Uterus (tissue), 4 donors: Measurements from ENCODE around the gene RNF186. TPM values are rescaled to one million over a fixed set of nuclear protein-coding genes. Genes with fewer than 3 reads are reported as not detected.

Experiments used
- DNase-seq, 2 donors: peaks; one replicate each; pipeline ENCODE4 v3.0.0-alpha.2; 2019 to 2020
- H3K27ac ChIP-seq, 2 donors: fragments of 200-600 bp; sonication (generic); 1 replicate in 1 of 2; 2 replicates in 1 of 2; pipeline ENCODE4 v1.5.1; 2016 to 2018
- H3K27me3 ChIP-seq, 2 donors: fragments of 200-600 bp; sonication (generic); one replicate each; pipeline ENCODE4 v1.5.1; 2018 to 2019; ENCODE audit warnings: control low read depth in 1 of 2
- H3K36me3 ChIP-seq, 2 donors: fragments of 200-600 bp; sonication (generic); one replicate each; pipeline ENCODE4 v1.5.1; 2019; ENCODE audit warnings: control low read depth in 1 of 2
- H3K4me1 ChIP-seq, 2 donors: fragments of 200-600 bp; sonication (generic); one replicate each; pipeline ENCODE4 v1.5.1; 2018 to 2019; ENCODE audit warnings: control low read depth in 1 of 2
- H3K4me3 ChIP-seq, 2 donors: fragments of 200-600 bp; sonication (generic); 1 replicate in 1 of 2; 2 replicates in 1 of 2; pipeline ENCODE4 v1.5.1; 2018 to 2019; ENCODE audit warnings: mild to moderate bottlenecking in 1 of 2
- H3K9me3 ChIP-seq, 2 donors: fragments of 200-600 bp; sonication (generic); one replicate each; pipeline ENCODE4 v1.5.1; 2019; ENCODE audit warnings: control low read depth in 1 of 2
- POLR2A ChIP-seq, 2 donors: fragments of 450-650 bp; IDR thresholded peaks; one replicate each; pipeline ENCODE4 v1.6.1; 2016; ENCODE audit warnings: antibody characterized with exemption in 2 of 2, mild to moderate bottlenecking in 1 of 2, moderate library complexity in 1 of 2
- intact Hi-C: fragments of 100-400 bp; cut with DNase I; formaldehyde crosslinking; loops from one replicate; pipeline ENCODE4 v1.15.1; 2023; ENCODE audit warnings: low total_unique reads
- total RNA-seq, 4 donors: library from RNA; depleted of rRNA in 3 of 4; stranded (reverse); fragments of >200 nt in 3 of 4; gene quantifications; one replicate each; pipeline versions ENCODE4 v1.1.0 to v1.2.4, GENCODE V29; 2014 to 2023
- TF ChIP-seq, protein P1 (sequence below), 4 experiments: fragments of 200-600 bp in 2 of 4; fragments of 450-650 bp in 2 of 4; sonication (generic) in 2 of 4; IDR thresholded peaks; one replicate each; pipeline ENCODE4 v1.5.1; 2016 to 2019; ENCODE audit warnings: antibody characterized with exemption in 4 of 4, mild to moderate bottlenecking in 2 of 4, moderate library complexity in 1 of 4
- donor health status: DM: yes; HTN: yes; CAD: no.

Gene RNF186
- total RNA-seq, 4 donors from 2014 or later = 0.29 TPM; not detected in 3

DNA sequence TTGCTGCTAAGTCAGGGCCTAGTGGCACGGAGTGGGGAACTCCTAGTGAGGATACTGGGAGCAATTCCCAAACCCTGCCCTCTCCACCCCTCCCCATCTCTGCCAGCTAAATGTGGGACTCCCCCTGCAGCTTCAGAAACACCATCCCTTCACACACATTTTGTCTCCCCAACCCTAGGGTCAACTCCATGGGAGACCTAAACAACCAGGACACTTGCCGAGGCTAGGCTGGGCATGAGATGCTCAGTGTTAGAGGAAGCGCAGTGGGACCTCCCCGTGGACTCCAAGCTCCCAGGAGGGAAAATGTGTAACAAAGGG, 1.5 kb downstream of the RNF186 start:
- intact Hi-C loops = no loop called here
- Histone ChIP-seq H3K4me3 (no peak overlapping the region), H3K9me3 (no peaks in the 10 kb centered on the region), H3K27ac (peak overlapping the region; percentile 36 to 70), H3K27me3 (no peaks in the 10 kb centered on the region), H3K4me1 (no peaks in the 10 kb centered on the region), H3K36me3 (no peaks in the 10 kb centered on the region)
- DNase-seq = no peak
- TF ChIP-seq, protein P1, sequence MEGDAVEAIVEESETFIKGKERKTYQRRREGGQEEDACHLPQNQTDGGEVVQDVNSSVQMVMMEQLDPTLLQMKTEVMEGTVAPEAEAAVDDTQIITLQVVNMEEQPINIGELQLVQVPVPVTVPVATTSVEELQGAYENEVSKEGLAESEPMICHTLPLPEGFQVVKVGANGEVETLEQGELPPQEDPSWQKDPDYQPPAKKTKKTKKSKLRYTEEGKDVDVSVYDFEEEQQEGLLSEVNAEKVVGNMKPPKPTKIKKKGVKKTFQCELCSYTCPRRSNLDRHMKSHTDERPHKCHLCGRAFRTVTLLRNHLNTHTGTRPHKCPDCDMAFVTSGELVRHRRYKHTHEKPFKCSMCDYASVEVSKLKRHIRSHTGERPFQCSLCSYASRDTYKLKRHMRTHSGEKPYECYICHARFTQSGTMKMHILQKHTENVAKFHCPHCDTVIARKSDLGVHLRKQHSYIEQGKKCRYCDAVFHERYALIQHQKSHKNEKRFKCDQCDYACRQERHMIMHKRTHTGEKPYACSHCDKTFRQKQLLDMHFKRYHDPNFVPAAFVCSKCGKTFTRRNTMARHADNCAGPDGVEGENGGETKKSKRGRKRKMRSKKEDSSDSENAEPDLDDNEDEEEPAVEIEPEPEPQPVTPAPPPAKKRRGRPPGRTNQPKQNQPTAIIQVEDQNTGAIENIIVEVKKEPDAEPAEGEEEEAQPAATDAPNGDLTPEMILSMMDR (IDR thresholded peaks at IDR 0.05) = no peak
- TF ChIP-seq POLR2A (IDR thresholded peaks at IDR 0.05) = no peak

DNA sequence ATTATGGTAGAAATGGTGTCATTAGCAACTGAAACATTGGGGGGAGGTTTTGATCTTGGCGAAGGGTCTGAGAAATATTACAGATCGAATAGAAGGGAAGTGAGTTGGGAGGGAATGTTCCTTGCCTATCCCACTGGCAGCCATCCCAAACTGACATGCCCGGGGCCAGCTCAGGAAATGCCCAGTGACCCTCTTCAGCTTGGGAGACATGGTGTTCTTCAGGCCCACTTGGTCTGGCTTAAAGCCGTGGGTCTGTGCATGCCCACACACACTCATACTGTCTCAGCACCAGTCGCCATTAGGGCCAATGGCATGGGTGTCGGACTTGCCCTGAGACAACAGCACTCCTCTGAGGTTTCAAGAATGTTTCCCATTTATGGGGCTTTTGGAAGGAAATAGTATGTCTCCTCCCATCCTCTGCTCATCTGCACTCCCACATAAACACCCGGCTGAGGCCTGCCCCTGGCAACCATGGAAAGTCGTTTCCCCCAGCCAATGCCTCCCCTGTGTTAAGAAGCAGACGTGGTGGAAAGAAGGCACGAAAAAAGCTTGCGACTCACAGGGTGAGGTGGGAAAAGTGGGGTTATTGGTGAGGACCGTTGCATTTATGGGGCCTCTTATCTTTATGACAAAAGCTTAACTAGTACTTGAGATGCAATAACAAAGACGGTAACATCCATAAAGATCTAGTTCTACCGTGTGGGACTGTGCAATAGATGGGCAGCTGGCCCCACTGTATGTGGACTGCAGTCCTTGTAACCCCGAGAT, 2.0 kb downstream of the RNF186 start:
- DNase-seq = peak; percentile 27
- TF ChIP-seq, protein P1 (IDR thresholded peaks at IDR 0.05) = no peak
- no peak for TF ChIP-seq POLR2A (IDR thresholded peaks at IDR 0.05)
- Histone ChIP-seq H3K4me1 (no peaks in the 10 kb centered on the region), H3K36me3 (no peaks in the 10 kb centered on the region), H3K27ac (peak overlapping the region; percentile 36 to 70), H3K27me3 (no peaks in the 10 kb centered on the region), H3K4me3 (no peak overlapping the region), H3K9me3 (no peaks in the 10 kb centered on the region)
- intact Hi-C loops = no loop called here

DNA sequence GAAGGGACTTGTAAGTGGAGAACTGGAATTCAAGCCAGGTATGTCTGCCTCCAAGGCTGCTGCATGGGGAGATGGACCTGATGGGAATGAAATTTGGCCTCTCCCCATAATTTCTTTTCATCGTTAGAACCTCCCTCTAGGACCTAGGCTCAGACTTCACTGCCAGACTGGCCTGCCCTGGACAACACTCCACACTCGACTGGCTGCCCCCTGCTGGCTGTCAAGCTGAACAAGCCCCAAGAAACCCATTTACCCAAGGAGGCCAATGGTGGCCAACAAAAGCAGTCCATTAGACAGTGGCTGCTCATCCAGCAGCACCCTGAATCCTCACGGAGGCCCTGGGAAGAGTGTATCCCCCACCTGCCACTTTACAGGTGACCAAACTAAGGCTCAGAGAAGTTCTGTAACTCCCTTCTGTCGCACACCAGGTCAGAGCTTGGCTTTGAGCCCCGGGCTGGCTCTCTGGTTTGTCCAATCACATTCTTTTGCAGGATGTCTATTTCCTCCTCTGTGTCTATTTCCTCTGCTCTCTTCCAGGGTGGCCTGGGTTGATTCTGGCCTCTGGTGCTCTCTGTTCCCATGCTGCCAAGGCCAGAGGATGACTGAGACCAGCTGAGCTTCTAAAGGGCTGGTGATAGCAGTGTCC, 3.8 kb downstream of the RNF186 start:
- no peaks in the 10 kb centered on the region for H3K4me1 ChIP-seq
- TF ChIP-seq, protein P1 (IDR thresholded peaks at IDR 0.05) = no peak
- no peak for TF ChIP-seq POLR2A (IDR thresholded peaks at IDR 0.05)
- intact Hi-C loops = no loop called here
- H3K9me3 ChIP-seq = no peaks in the 10 kb centered on the region
- no peak overlapping the region for H3K4me3 ChIP-seq
- no peaks in the 10 kb centered on the region for H3K36me3 ChIP-seq
- H3K27ac ChIP-seq = peak overlapping the region in 1 of 2 donors; percentile 70
- H3K27me3 ChIP-seq = no peaks in the 10 kb centered on the region
- DNase-seq = no peak

DNA sequence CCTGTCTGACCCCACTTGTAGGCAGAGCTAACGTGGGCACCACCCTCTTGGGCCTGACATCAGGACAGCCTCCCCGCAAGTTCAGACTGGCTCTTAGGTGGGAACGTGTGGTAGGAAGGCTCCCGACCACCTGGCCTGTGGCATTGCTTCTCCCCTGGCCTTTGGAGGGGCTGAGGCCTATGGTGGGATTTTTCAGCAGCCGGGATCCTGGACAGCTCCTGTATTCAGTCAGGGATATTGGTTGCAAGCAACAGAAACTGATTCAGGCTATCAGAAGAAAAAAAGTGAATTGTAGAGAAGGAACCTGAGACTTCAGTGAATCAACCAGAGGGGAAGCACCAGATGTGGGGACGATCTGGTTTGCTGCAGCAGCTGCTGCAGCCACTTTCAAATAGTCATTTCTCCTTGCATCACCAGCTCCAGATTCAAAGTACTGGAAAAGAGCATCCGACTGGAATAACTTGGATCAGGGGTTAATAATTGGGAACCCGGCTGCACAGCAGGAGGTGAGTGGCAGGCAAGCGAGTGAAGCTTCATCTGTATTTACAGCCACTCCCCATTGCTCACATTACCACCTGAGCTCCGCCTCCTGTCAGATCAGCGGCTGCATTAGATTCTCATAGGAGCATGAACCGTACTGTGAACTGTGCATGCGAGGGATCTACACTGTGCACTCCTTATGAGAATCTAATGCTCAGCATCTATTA, 5.9 kb downstream of the RNF186 start:
- TF ChIP-seq POLR2A (IDR thresholded peaks at IDR 0.05) = no peak
- TF ChIP-seq, protein P1 (IDR thresholded peaks at IDR 0.05) = no peak

DNA sequence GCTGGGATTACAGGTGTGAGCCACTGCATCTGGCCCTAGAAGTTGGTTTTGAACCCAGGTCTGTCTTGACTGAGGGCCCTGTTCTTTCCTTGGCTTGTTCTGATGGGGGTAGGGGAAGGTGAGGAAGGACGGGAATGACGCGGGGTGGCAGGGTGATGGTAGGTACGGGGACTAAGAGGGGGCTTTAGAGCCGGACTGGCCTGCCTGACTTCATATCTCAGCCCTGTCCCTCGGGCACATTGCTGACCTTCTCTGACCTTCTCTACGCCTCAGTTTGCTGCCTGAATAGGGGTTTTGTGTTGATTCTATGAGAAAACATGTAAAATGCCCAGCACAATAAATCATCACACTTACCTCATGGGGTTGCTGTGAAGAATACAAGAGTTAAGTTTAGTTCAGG, 6.7 kb downstream of the RNF186 start:
- intact Hi-C loops = no loop called here

More for the DNA sequence above, 5.9 kb downstream of the RNF186 start:
- intact Hi-C loops = no loop called here
- no peak for DNase-seq
- H3K9me3 ChIP-seq = no peaks in the 10 kb centered on the region
- H3K4me3 ChIP-seq = no peak overlapping the region
- H3K36me3 ChIP-seq = no peaks in the 10 kb centered on the region
- H3K4me1 ChIP-seq = no peaks in the 10 kb centered on the region
- H3K27ac ChIP-seq = peak overlapping the region in 1 of 2 donors; percentile 70
- H3K27me3 ChIP-seq = no peaks in the 10 kb centered on the region

More for the DNA sequence above, 6.7 kb downstream of the RNF186 start:
- no peak for DNase-seq
- Histone ChIP-seq H3K4me1 (no peaks in the 10 kb centered on the region), H3K4me3 (no peak overlapping the region), H3K27ac (no peak overlapping the region), H3K9me3 (no peaks in the 10 kb centered on the region), H3K27me3 (no peaks in the 10 kb centered on the region), H3K36me3 (no peaks in the 10 kb centered on the region)
- no peak for TF ChIP-seq POLR2A (IDR thresholded peaks at IDR 0.05)
